ENCODE data around the gene OSBPL2.

The OSBPL2 gene

DNA sequence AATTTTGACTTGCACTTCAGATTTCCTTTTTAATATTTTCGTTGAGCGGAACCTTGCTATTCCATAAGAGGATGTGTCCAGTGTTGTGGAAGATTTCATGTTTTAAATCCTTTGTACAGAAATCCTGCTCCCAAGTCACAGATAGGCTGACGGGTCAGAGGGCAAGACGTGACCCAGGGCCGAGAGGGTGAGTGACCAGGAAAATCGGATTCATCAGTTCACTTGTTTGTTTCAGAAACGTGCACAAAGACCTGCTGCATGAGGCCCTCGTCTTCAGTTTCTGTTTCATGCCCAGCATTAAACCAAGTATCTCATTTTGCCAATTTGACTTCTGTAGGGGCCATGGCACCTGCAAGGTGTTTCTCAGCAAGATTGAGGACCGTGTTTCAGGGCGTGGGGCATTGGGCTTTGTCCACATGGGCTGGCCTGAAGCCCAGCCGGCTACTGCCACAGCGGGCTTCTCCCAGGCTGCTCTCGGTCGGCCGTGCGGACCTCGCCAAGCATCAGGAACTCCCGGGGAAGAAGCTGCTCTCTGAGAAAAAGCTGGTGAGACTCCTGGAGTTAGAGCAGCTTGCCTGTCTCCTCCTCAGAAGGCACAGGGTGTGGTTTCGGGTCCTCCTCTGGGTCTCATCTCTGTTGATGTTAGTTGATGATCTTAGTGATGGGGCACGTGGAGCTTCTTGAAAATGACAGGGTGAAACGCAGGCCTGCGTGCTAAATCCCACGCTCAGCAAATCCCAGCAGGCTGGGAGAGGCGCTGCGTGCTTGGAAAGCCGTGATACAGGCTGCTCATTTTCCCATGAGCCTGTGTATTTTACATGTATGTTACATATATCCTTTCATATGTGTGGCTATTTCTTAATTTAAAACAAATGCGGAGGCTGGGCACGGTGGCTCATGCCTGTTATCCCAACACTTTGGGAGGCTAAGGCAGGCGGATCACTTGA, 45.0 kb upstream of the OSBPL2 start:
- Histone ChIP-seq H3K79me2 (ENCODE audit: insufficient read depth, low read depth) (peaks cover under 1% of the 10 kb centered on the region; the same call in 1 of the 2 replicates), H3K4me2 (no peak overlapping the region), H3K4me3 (IDR thresholded peaks at IDR 0.05; ENCODE audit: insufficient read depth, low read depth, low read length) (no peak overlapping the region), H3K4me1 (ENCODE audit: low read depth, poor library complexity, severe bottlenecking) (no peaks in the 10 kb centered on the region), H3K36me3 (ENCODE audit: insufficient read depth) (peaks cover 4% of the 10 kb centered on the region; the same call in 1 of the 2 replicates), H3K27me3 (ENCODE audit: insufficient read depth, low read depth) (no peaks in the 10 kb centered on the region), H4K20me1 (ENCODE audit: insufficient read depth) (no peaks in the 10 kb centered on the region), H3K27ac (no peak overlapping the region), H3K9ac (no peak overlapping the region), H2AFZ (ENCODE audit: low read depth) (no peak overlapping the region)
- no peak for TF ChIP-seq CTCF (conservative IDR thresholded peaks at IDR 0.05; ENCODE audit: low read depth, low read length)

GRCh38 chr20:62195075-62195405, 43.3 kb upstream of the OSBPL2 start:
- TF ChIP-seq CTCF (conservative IDR thresholded peaks at IDR 0.05; ENCODE audit: low read depth, low read length), result no peak
- no peak overlapping the region for H3K9ac ChIP-seq
- H3K79me2 ChIP-seq (ENCODE audit: insufficient read depth, low read depth), result no peaks in the 10 kb centered on the region; the same call in 1 of the 2 replicates
- H4K20me1 ChIP-seq (ENCODE audit: insufficient read depth), result no peaks in the 10 kb centered on the region
- H3K36me3 ChIP-seq (ENCODE audit: insufficient read depth), result peaks cover 4% of the 10 kb centered on the region; the same call in 1 of the 2 replicates
- H3K4me1 ChIP-seq (ENCODE audit: low read depth, poor library complexity, severe bottlenecking), result no peaks in the 10 kb centered on the region
- H3K4me3 ChIP-seq (IDR thresholded peaks at IDR 0.05; ENCODE audit: insufficient read depth, low read depth, low read length), result no peak overlapping the region
- H3K27me3 ChIP-seq (ENCODE audit: insufficient read depth, low read depth), result no peaks in the 10 kb centered on the region
- no peak overlapping the region for H2AFZ ChIP-seq (ENCODE audit: low read depth)
- no peak overlapping the region for H3K27ac ChIP-seq
- H3K4me2 ChIP-seq, result no peak overlapping the region

DNA sequence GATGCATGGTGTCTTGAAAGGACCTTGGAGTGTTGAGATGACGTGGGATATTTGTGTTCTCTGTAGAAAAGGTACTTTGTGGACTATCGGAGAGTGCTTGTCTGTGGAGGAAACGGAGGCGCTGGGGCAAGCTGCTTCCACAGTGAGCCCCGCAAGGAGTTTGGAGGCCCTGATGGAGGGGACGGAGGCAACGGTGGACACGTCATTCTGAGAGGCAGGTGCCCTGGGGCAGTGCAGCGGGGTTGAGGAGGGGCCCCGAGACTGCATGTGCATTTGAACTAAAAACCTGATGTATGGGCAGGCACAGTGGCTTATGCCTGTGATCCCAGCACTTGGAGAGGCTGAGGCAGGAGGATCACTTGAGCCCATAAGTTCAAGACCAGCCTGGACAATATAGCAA, 42.6 kb upstream of the OSBPL2 start:
- no peak overlapping the region for H3K9ac ChIP-seq
- H3K36me3 ChIP-seq (ENCODE audit: insufficient read depth), result peaks cover 4% of the 10 kb centered on the region; the same call in 1 of the 2 replicates
- H3K4me1 ChIP-seq (ENCODE audit: low read depth, poor library complexity, severe bottlenecking), result no peaks in the 10 kb centered on the region
- no peak overlapping the region for H3K4me3 ChIP-seq (IDR thresholded peaks at IDR 0.05; ENCODE audit: insufficient read depth, low read depth, low read length)
- H2AFZ ChIP-seq (ENCODE audit: low read depth), result no peak overlapping the region
- no peaks in the 10 kb centered on the region; the same call in 1 of the 2 replicates for H3K79me2 ChIP-seq (ENCODE audit: insufficient read depth, low read depth)
- no peak overlapping the region for H3K4me2 ChIP-seq
- no peak for TF ChIP-seq CTCF (conservative IDR thresholded peaks at IDR 0.05; ENCODE audit: low read depth, low read length)
- no peaks in the 10 kb centered on the region for H3K27me3 ChIP-seq (ENCODE audit: insufficient read depth, low read depth)
- H3K27ac ChIP-seq, result no peak overlapping the region
- no peaks in the 10 kb centered on the region for H4K20me1 ChIP-seq (ENCODE audit: insufficient read depth)

DNA sequence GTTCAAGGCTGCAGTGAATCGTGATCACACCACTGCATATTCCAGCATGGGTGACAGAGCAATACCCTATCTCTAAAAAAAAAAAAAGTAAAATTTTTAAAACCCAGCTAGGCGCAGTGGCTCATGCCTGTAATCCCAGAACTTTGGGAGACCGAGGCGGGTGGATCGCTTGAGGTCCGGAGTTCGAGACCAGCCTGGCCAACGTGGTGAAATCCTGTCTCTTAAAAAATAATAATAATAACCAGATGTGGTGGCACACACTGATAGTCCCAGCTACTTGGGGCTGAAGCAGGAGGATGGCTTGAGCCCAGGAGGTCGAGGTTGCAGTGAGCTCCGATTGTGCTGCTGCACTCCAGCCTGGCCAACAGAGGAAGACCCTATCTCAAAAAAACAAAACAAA, 42.0 kb upstream of the OSBPL2 start:
- Histone ChIP-seq H3K79me2 (ENCODE audit: insufficient read depth, low read depth) (no peaks in the 10 kb centered on the region), H3K36me3 (ENCODE audit: insufficient read depth) (peaks cover 4% of the 10 kb centered on the region; the same call in 1 of the 2 replicates), H3K4me3 (IDR thresholded peaks at IDR 0.05; ENCODE audit: insufficient read depth, low read depth, low read length) (no peak overlapping the region), H3K4me1 (ENCODE audit: low read depth, poor library complexity, severe bottlenecking) (no peaks in the 10 kb centered on the region), H3K9ac (no peak overlapping the region), H3K27ac (no peak overlapping the region), H3K4me2 (no peak overlapping the region), H2AFZ (ENCODE audit: low read depth) (no peak overlapping the region), H4K20me1 (ENCODE audit: insufficient read depth) (no peaks in the 10 kb centered on the region), H3K27me3 (ENCODE audit: insufficient read depth, low read depth) (no peaks in the 10 kb centered on the region)
- TF ChIP-seq CTCF (conservative IDR thresholded peaks at IDR 0.05; ENCODE audit: low read depth, low read length), result no peak
